Erythroblast (primary cell): ENCODE measurements around the gene PIR.

ENCODE experiments used
- GATA1 ChIP-seq: IDR thresholded peaks from 2 replicates; pipeline ENCODE4 v1.6.1; 2011; ENCODE audit warnings: low read depth, mild to moderate bottlenecking, control low read depth, low read length, moderate library complexity
- POLR2A ChIP-seq: IDR thresholded peaks from 2 replicates; pipeline ENCODE4 v1.6.1; 2011; ENCODE audit warnings: mild to moderate bottlenecking, low read length

GRCh38 chrX:15529165-15529564, 36.0 kb upstream of the PIR start:
- TF ChIP-seq POLR2A (no peak), GATA1 (no peak)
